ENCODE measurements around the gene SART1.
"Not testable (repeated sequence)": the region's sequence is repeated elsewhere in the genome, so short reads cannot be mapped to it uniquely, and the experiment has no call there.

Gene SART1

GRCh38 chr11:65931773-65932557 is 29.6 kb upstream of the SART1 start:
- in situ Hi-C loops (cut with MboI; ENCODE audit: low sequenced_read_pairs) = no loop called here

- in situ Hi-C loops (cut with MboI; ENCODE audit: low sequenced_read_pairs) = no loop called here
Observed at GRCh38 chr11:65932558-65932919, 29.0 kb upstream of the SART1 start.

- in situ Hi-C loops (cut with MboI; ENCODE audit: low sequenced_read_pairs) = no loop called here
Observed at GRCh38 chr11:65934014-65934413, 27.5 kb upstream of the SART1 start.

GRCh38 chr11:65937766-65938165 is 23.8 kb upstream of the SART1 start:
- in situ Hi-C loops (cut with MboI; ENCODE audit: low sequenced_read_pairs) = no loop called here

GRCh38 chr11:65941720-65942310 is 19.7 kb upstream of the SART1 start:
- in situ Hi-C loops (cut with MboI; ENCODE audit: low sequenced_read_pairs) = no loop called here

- in situ Hi-C loops (cut with MboI; ENCODE audit: low sequenced_read_pairs) = no loop called here
Observed at GRCh38 chr11:65942531-65942930, 19.0 kb upstream of the SART1 start.

- in situ Hi-C loops (cut with MboI; ENCODE audit: low sequenced_read_pairs) = no loop called here
Observed at GRCh38 chr11:65944191-65944590, 17.3 kb upstream of the SART1 start.

- in situ Hi-C loops (cut with MboI; ENCODE audit: low sequenced_read_pairs) = no loop called here
Observed at GRCh38 chr11:65944767-65945166, 16.8 kb upstream of the SART1 start.

- in situ Hi-C loops (cut with MboI; ENCODE audit: low sequenced_read_pairs) = no loop called here
Observed at GRCh38 chr11:65945430-65945911, 16.1 kb upstream of the SART1 start, which contains the start of gene TSGA10IP. Gene TSGA10IP, plus strand, starts transcription at chr11:65945480. Its CDS starts 196 bp downstream, at chr11:65945676.

- in situ Hi-C loops (cut with MboI; ENCODE audit: low sequenced_read_pairs) = no loop called here
Observed at GRCh38 chr11:65945941-65946558, 15.5 kb upstream of the SART1 start.

GRCh38 chr11:65946655-65947054 is 14.9 kb upstream of the SART1 start:
- in situ Hi-C loops (cut with MboI; ENCODE audit: low sequenced_read_pairs) = no loop called here

- in situ Hi-C loops (cut with MboI; ENCODE audit: low sequenced_read_pairs) = no loop called here
Observed at GRCh38 chr11:65947133-65947532, 14.4 kb upstream of the SART1 start.

- in situ Hi-C loops (cut with MboI; ENCODE audit: low sequenced_read_pairs) = no loop called here
Observed at GRCh38 chr11:65947603-65948125, 13.9 kb upstream of the SART1 start.

GRCh38 chr11:65950711-65951110 is 10.8 kb upstream of the SART1 start:
- in situ Hi-C loops (cut with MboI; ENCODE audit: low sequenced_read_pairs) = not testable (repeated sequence)

- in situ Hi-C loops (cut with MboI; ENCODE audit: low sequenced_read_pairs) = not testable (repeated sequence)
Observed at GRCh38 chr11:65951641-65952040, 9.9 kb upstream of the SART1 start.

- in situ Hi-C loops (cut with MboI; ENCODE audit: low sequenced_read_pairs) = no loop called here
Observed at GRCh38 chr11:65952052-65952521, 9.4 kb upstream of the SART1 start.

- in situ Hi-C loops (cut with MboI; ENCODE audit: low sequenced_read_pairs) = no loop called here
Observed at GRCh38 chr11:65953471-65953870, 8.1 kb upstream of the SART1 start.

GRCh38 chr11:65954771-65955170 is 6.8 kb upstream of the SART1 start:
- in situ Hi-C loops (cut with MboI; ENCODE audit: low sequenced_read_pairs) = no loop called here

- in situ Hi-C loops (cut with MboI; ENCODE audit: low sequenced_read_pairs) = no loop called here
Observed at GRCh38 chr11:65958291-65958690, 3.2 kb upstream of the SART1 start.

GRCh38 chr11:65958774-65959420 is 2.6 kb upstream of the SART1 start:
- in situ Hi-C loops (cut with MboI; ENCODE audit: low sequenced_read_pairs) = no loop called here

- in situ Hi-C loops (cut with MboI; ENCODE audit: low sequenced_read_pairs) = no loop called here
Observed at GRCh38 chr11:65960824-65961266, 689 bp upstream of the SART1 start.
